Thyroid gland (tissue), 4 donors: ENCODE results near the gene NEK7.

ENCODE experiments used
- POLR2A ChIP-seq, 2 donors: fragments of 450-650 bp; IDR thresholded peaks; one replicate each; pipeline ENCODE4 v1.6.1; 2017; ENCODE audit warnings: antibody characterized with exemption in 2 of 2, mild to moderate bottlenecking in 2 of 2, moderate library complexity in 1 of 2
- TF ChIP-seq, protein P1 (sequence below), 6 experiments: fragments of 200-600 bp in 3 of 6; fragments of 450-650 bp in 3 of 6; sonication (generic) in 3 of 6; IDR thresholded peaks; one replicate each; pipeline ENCODE4 v1.5.1; 2016 to 2019; ENCODE audit warnings: antibody characterized with exemption in 6 of 6, mild to moderate bottlenecking in 2 of 6, inconsistent platforms in 1 of 6, moderate library complexity in 1 of 6

DNA sequence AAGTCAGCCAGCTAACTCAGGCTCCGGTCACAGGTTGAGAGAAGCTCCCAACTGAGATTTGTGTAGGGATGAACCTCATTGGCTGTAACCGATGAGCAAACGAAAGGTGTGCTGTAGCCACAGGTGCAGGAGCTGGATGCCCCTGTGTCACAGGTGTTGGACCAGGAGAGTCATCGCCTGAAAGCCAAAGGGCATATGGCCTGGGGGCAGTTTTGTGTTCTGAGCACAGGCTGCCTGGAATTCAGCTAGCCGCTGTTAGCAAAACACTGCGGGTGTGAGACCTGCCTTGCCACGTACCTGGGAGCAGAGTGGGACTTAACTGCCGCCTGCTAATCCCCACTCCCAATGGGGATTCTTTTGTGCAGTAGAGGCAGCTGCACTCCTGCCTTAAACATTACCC lies 55.3 kb downstream of the NEK7 start:
- TF ChIP-seq, protein P1, sequence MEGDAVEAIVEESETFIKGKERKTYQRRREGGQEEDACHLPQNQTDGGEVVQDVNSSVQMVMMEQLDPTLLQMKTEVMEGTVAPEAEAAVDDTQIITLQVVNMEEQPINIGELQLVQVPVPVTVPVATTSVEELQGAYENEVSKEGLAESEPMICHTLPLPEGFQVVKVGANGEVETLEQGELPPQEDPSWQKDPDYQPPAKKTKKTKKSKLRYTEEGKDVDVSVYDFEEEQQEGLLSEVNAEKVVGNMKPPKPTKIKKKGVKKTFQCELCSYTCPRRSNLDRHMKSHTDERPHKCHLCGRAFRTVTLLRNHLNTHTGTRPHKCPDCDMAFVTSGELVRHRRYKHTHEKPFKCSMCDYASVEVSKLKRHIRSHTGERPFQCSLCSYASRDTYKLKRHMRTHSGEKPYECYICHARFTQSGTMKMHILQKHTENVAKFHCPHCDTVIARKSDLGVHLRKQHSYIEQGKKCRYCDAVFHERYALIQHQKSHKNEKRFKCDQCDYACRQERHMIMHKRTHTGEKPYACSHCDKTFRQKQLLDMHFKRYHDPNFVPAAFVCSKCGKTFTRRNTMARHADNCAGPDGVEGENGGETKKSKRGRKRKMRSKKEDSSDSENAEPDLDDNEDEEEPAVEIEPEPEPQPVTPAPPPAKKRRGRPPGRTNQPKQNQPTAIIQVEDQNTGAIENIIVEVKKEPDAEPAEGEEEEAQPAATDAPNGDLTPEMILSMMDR (IDR thresholded peaks at IDR 0.05): no peak
- no peak for TF ChIP-seq POLR2A (IDR thresholded peaks at IDR 0.05)
